ENCODE measurements around the gene PAM.

PAM gene

DNA sequence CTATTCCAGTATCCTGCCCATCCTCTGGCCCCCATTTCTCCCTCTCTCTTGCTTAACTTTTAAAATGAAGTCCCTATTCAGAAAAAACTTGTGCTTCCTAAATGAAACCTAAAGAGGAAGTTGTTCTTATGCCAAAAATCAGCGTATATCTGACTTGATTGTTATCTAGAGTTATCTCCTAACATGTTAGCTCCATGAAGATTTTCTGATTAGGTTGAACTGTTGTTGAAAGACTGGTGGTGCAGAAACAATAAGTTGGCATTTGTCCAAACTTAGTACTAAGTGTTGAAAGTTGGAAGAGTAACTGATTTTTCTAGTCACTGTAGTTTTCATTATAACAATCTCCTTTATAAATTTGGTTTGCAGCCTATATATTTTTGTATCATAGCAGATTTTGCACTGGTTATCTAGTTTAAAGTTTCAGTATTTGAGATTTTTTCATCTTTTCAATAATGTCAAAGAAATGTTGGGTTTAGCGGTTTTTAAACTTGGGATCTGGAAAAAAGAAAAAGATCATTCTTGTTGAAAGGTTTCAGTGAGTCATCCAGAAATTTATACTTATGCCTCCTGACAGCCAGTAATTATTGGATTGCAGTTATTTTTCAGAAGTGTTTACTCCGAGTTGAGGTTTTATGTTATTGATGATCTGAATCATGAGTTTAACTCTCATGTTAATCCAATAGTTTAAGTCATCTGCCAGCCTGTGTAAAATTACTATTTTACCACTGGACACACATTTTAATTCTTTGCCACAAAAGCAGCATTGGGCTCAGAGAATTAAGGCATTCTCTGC lies 60.6 kb downstream of the PAM start:
- peak; percentile 49 to 59 for DNase-seq

DNA sequence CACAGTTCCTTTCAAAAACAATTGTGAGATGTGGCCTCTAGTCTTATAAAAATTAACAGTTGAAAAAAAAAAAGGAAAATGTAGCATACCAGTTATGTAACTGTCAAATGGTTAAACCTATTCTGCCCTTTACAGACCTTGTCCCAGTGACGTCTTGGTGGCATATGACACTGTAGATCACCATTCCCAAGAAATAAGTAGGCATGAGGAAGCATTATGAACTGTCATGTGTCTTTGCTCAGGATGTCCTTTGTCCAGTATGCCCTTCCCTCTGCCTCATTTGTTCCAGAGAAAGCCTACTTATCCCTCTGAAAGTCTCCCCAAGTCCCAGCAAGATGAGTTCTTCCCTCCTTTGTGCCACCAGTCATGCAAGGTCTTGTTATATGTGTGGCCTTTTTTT lies 63.2 kb downstream of the PAM start:
- DNase-seq = no peak

DNA sequence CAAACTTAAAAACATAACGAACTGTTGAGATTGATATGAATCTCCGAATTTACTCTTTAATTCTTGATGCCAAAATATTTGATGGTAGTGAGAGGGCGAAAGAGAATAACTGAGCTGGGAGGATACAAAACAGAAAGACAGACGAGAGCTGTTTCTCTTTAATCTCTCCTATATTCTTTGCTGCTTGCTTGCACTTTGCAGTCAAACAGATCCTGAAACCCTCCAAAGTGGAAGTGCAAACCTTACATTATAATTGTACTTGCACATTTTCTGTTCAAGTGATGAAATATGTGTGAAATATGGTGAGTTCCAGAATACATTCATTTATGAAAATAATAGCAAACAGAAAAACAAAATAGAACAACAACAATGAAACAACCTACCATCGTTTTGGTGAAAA lies 63.8 kb downstream of the PAM start:
- no peak for DNase-seq

DNA sequence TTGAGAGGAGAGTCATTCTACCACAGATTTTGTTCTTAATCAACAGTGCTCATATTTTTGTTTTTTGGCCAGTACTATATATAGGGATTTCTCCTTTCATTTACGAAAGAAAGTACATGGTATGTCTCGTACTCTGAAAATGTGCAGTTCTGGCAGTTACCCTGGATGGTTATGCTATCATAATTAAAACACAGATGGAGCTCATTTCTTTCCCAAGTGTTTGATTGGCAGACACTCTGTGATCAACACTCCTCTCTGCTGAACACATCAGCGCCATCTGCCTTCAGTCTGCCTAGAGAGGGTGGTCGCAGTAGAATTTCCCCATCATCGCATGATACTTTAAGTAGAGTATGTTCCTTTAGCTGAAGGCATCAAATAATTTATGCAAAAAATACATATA lies 64.5 kb downstream of the PAM start:
- no peak for DNase-seq

DNA sequence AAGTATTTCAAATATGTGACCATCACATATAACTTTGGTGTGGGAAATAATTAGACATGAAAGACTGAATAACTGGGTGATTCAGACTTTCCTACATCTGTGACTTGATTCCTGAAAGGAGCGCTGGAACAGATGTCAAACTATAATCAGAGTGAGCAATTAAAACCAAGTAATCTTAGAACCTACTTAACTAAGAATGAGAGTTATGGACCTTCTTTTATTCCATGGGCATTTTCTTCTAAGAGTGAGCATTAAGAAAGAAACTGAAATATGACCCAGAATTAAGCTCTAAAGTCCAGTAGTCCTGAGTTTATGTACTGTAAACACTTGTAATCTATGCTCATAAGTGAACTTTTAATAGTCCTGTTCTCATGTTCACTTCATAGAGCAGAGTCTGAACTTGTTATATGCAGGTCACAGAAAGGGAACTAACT lies 68.4 kb downstream of the PAM start:
- no peak for DNase-seq

DNA sequence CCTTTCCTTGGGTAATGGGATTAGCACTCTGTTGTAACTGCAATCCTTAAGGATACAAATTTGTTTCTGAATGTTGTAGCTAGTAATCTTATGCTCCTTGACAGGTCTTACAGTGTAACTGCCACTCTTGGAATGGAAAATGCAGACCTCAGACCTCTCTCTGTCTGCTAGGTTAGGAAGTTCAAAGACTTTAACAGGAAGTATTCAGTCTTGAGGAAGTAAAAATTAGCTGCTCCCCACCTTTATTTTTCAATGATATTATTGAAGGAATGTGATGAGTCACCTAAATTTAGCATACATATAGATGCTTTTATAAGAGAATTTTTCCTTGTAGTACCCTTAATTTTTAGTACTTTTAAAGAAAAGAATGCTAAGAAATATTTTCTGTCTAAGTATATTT lies 71.5 kb downstream of the PAM start:
- peak; percentile 12 to 16 for DNase-seq

DNA sequence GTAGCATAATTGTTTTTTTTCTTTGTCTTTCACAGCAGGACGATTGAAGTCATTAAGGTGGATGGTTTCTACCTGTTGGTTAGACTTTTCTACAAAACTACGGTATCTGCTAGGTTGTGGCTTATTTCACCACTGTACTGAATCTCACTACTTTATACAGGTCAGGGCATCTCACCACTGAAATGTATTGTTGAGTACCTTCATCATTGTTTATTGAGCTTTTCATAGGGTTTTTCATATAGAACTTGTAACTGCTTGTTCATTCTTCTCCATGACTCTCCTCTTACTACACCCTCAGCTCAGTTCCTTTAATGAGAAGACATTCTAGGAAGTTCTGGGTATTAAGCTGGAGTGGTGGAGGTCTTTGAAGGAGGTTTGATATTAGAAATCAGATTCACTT lies 75.1 kb downstream of the PAM start:
- no peak for DNase-seq

DNA sequence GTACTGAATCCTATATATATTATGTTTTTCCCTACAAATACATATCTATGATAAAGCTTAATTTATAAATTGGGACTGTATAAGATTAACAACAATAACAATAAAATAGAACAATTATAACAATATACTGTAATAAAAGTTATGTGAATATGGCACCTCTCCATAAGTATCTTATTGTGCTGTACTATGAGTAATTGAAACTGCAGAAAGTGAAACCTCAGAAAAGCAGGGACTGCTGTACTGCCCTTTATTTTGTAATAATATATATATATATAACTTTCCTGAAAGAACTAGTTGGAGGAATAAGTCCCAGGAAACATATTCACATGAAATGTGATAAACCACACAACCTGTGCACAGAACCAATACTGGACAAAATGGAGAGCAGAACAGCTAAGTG lies 77.3 kb downstream of the PAM start:
- DNase-seq = no peak

DNA sequence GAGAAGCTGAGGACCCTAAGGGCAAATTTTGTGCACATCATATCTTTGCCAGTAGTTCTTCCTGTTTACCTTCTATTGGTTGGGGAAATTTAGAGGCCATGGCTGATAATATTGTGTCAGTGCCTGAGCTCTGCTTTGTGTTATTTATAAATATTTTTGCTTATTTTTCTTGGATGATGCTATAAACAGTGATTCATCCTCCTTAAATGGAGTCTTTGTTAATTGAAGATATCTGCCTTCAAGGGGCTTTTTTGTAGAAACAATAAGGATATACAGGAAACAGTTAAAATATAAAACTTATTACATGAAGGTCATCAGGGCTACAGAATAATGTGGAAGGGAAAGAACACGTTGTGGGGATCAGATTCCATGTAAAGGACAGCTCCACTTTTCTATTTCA lies 78.0 kb downstream of the PAM start:
- DNase-seq = no peak

DNA sequence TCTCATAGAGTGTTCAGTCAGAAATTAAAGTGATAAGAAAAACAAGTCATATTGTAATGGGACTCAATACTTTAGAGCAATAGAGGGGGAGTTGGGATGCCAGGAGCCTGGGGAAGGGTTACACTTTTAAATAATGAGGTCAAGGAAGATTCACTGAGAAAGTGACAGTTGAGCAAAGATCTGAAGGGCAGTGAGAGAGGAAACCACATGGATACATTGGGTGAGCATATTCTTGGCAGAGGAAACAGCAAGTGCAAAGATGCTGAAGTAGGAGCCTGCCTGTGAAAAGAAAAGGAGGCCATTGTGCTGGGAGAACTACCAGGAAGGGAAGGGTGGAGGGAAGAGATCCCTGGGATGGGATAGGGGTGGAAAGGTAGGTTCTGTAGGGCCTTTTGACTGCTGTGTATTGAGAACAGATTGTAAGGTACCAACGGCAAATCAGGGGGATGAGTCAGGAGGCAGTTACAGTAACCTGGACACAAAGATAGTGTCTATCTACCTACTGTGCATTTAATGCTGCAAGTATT lies 79.4 kb downstream of the PAM start:
- peak; percentile 46 to 47 for DNase-seq

DNA sequence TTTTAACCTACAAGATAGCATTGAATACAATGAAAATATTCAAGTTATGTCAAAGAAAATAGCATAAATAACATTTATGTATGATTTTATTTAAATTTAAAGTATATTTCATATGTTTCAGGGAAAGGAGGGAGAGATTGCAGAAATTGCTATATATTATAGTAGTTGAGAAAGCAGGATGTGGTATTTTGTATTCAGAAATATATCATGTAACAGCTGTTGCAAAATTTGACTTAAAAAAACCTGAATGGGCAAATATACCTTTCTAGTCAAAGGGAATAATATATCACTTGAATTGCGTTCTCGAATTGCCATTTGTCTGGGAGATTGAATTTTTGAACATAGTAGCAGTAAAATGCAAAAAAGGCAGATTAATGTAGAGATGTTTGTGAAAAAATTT lies 80.6 kb downstream of the PAM start:
- DNase-seq = peak; percentile 87 to 88

DNA sequence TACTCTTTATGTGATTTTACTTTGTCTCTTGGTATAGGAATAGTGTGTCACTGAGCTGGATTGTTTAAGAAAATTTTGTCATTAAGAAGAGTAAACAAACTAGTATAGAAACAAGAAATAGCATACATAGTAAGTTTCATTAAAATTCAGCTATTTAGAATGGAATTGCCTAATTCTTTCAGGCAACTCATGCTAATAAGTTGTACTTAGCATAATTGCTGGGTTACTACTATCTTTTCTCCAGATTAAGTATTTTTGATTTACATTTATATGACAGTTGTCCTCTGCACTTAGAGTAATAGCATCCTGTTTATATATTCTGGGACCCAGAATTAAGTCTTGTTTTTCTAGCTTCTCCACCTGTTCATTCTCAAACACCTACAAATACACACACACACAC lies 85.9 kb downstream of the PAM start:
- DNase-seq = no peak

DNA sequence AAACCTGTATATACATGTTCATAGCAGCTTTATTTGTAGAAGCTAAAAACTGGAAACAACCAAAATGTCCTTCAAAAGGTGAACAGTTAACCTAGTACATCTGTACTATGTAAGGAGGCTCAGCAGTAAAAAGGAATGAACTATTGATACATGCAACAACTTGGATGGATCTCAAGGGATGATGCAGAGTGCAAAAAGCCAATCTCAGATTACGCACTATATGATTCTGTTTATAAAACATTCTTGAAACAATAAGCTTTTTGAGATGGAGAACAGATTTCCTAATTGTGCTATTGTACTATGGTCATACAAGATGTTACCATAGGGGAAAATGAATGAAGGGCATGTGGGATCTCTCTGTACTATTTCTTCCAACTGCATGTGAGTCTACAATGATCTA lies 88.9 kb downstream of the PAM start:
- no peak for DNase-seq

DNA sequence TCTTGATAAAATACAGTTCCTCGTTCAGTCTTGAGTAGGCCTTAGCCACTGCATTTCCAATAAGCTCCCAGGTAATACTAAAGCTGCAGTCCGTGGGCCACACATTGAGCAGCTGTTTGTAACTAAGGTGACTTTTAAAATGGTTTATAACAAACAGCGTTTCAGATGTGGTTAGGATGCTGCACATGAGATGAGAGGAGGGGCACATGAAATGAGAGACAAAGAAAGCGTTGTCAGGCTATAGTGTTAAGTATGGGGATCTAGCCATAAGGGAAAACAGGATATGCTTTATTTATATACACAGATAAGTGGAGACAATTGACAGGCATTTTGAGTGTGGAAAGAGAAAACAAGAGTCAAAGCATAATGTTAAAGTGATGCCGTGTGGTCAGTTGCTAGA lies 89.9 kb downstream of the PAM start:
- DNase-seq = no peak

DNA sequence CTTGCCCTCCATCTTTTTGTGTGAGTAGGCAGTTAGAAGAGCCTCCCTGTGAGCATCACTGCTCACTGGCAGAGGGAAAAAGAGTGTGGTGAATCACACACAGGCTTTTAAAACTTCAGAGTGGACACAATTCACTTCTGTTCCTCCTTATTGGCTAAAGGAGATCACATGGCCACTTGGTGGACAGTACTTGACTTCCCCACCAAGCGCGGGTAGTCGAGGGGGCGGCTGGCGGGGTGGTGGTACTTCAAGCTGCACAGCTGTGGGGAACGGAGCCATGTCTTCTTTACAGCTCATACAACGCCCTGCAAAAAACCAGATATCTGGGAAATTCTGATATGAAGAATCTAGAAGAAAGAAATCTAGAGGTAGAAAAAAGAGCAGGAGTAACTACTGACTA lies 95.4 kb downstream of the PAM start:
- no peak for DNase-seq

DNA sequence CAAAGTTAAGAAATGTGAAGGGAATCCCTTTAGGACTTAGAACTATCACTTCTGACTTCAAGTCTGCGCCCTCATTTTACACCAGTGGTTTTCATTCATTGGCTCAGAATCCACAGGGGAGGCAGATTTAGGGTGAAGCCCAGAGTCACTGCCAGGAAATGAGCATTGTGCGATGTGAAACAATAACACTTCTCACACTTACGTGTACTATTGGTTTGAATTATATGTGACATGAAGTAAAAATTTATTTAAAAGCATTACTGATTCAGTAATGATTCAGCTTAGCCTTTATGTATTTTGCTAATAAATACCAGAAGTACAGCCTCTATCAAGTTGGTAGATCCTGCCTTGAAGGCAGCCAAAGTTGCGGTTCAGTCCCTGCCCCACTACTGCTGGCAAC lies 98.6 kb downstream of the PAM start:
- no peak for DNase-seq

DNA sequence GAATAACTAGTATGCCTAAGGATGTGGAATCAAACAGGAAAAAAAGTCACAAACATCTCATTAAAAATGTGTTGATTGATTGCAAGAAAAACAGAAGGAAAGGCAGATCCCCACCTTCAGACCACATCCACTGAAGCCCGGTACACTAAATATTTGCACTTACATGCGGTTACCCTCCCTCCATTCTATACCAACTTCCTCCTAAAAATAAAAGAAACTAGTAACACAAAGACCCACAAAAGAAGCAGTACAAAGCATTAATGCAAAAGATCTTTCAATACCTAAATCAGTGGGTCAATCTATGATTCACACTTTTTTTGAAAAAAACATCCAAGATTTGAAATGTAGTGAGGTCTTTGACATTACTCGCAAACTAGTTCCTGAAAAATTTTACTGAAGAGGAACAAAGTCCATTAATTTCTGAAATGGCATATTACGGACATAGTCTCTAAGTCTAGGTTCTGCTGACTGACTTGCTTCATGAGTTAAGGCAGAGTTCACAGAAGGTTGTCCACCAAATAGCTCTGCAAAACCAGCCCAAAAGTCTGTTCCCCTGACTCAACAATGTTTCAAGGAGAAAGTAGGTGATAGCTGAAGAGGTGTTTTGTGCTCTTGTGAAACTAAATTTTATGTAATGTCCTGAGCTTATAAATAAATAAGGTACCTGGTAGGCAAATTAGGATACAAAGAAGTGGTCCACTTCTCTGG lies 100.7 kb downstream of the PAM start:
- peak; percentile 66 to 75 for DNase-seq

DNA sequence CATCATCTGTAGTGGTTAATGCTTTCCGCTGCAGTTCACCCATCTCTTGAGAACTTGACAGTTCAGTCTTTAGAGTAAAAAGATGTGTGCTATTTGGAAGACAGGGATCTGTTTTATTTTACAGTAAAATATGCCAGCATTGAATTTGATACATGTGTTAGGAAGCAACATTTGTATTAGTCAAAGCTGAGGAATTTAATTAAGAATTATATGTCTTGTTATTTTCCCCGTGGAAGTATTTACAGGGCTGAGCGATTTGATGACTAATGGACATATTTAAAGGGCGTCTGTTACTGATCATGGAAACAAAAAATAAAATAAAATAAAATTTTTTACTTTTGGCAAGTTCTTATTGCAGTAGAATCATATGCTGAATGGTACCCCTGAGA lies 101.3 kb downstream of the PAM start:
- no peak for DNase-seq

DNA sequence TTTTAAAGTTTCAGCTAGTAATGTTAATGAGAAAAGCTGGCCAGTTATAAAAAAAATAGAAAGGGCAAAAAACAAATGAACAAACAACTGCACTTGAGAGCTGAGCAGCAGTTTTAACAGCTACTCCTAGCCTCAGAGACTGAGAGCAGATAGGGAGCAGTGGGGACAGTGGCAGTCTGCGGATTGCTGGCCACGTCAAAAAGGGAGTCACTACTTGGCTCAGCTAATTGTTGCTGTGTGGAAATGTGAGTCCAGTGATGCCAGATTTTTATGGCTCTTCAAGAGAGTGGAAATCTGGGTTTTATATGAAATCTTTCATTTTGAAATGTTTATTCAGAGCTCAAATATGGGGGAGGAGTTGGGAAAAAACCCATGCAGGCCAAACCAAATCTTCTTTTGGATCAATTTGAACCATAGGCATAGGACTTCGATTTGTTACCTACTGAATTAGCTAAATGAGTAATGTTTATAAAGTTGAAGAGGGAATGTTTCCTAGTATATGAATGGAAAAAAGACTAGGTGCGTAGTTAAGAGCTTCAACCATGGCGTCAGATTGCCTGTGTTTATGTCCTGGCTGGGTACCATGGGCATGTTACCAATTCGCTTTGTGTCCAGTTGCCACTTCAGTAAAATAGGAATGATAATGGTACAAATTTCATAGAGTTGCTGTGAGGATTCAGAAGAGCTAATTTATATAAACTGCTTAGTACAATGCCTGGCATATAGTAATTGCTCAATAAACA lies 102.1 kb downstream of the PAM start:
- DNase-seq = no peak

DNA sequence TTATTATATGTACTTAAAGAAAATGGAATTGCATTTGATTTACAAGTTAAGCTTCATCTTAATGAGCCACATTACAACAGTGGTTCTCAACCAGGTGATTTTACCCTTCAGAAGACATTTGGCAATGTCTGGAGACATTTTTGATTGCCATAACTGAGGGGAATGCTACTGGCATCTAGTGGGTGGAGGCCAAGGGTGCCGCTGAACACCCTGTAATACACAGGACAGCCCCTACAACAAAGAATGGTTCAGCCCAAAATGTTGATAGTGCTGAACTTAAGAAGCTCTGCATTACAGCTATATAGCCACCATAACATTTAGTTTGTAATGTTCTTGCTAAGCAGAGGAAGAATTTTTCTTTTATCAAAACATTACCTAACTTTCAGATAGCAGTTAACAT lies 103.1 kb downstream of the PAM start:
- DNase-seq = no peak

DNA sequence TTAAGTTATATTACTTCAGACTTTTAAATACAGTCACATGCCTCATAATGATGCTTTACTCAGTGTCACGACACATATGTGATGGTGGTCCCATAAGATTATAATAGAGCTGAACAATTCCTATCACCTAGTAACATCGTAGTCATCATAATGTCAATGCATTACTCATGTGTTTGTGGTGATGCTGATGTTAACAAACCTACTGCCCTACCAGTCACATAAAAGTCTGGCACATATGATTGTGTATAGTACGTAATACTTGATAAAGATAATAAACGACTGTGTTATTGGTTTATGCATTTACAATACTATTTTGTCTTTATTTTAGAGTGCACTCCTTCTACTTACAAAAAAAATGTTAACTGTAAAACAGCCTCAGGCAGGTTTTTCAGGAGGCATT lies 103.7 kb downstream of the PAM start:
- no peak for DNase-seq

DNA sequence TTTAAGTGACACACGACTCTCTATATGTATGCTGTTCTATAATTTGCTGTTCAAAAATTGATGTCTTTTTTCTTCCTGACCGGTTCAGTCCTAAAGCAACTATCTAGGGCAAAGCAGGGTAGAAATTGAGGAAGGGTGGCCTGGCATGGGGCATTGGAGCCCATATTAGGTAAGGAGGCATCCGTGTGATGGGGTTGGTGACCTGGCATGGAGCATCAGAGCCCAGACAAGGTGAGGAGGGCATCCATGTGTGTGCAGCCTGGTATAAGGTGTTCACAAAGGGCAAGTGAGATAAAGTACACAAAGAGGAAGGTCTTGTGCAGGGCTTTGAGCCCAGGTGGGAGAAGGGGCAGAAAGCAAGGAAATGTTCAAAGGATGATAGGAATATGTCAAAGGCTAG lies 104.9 kb downstream of the PAM start:
- no peak for DNase-seq

DNA sequence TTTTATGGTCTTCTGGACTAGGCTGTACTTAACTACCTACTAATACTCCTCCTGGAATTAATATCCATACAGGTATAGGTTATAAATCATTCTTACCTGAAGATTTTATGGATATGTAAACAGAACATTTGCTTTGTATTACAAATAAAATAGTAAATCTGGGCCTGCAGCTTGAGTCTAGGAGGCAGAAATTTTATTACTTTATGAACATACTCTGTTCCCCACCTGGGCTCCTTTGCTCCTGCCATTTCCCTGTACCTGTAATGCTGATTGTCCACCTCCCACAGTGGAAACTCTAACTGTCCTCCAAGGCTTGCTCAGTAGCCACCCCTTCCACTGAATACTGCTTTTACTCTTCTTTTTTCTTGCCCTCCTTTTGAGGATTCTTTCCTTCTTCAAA lies 108.0 kb downstream of the PAM start:
- DNase-seq = no peak
